ENCODE results near the gene ARID1B. TPM values are rescaled to one million over a fixed set of nuclear protein-coding genes. Genes with fewer than 3 reads are reported as not detected.
A peak's percentile ranks its signal among the peaks of the same experiment; 100 is the strongest.

ARID1B gene
- total and polyA plus RNA-seq, 10 of the 15 experiments (the other 5 are each of a cell fraction or from before 2014, with no cell fraction given) = 24.7 to 133 (median 54.6) TPM

DNA sequence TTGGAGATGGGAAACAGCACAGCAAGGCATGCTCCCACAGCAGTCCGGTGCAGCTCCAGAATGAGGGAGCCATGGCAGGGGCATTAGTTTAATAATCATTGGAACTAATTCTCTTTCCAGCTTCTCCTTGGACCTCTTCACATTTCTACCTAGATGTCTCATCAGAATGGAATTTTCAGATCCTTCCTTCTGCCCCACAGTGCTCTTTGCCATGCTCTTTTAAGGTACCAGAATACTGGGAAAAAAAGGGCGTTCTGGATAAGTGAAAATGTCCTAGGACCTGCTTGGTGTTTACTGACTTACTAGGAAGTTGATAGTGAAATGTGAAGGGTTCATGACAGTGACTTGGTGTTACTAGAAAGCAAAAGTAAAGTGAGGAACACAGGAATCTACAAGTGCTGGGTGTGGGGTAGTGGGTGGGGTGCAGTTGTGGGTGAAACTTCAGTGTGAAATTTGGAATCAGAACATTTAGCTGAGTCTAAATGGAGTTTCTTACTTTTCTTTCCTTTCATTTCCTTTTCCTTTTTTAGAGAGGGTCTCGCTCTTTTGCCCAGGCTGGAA lies 207.1 kb downstream of the ARID1B start:
- no peak overlapping the region for H3K4me3 ChIP-seq
- H3K4me2 ChIP-seq (ENCODE audit: control insufficient read depth, insufficient read depth) = peak overlapping the region; percentile 40; the same call in 1 of the 2 replicates
- peaks cover 42% of the 10 kb centered on the region for H3K4me1 ChIP-seq (ENCODE audit: control insufficient read depth, insufficient read depth, low read length)
- H3K27ac ChIP-seq (ENCODE audit: control insufficient read depth, insufficient read depth) = peak overlapping the region; percentile 30
- POLR2A ChIA-PET = interaction anchor here (0.5 to 1.1 kb wide), 2 partner anchors 16 to 1890 kb away, joined by 3 read pairs; no protein-coding TSS in a partner anchor
- no peak overlapping the region for H3K9ac ChIP-seq (ENCODE audit: control insufficient read depth, insufficient read depth, low read length)
- H3K79me2 ChIP-seq (ENCODE audit: control insufficient read depth, insufficient read depth, low read length) = peaks cover 86% of the 10 kb centered on the region
- peaks cover 15% of the 10 kb centered on the region for H4K20me1 ChIP-seq (ENCODE audit: control insufficient read depth, insufficient read depth)
- SMC1A ChIA-PET (ENCODE audit: uncharacterized antibody, unreplicated experiment) = interaction anchor here (0.7 to 2.3 kb wide), 6 partner anchors 8 to 30 kb away, joined by 3 to 9 read pairs (median 4); no protein-coding TSS in a partner anchor
- no peaks in the 10 kb centered on the region; a peak in 1 of 4 replicates for H3K36me3 ChIP-seq (ENCODE audit: control insufficient read depth in 2 of 2, insufficient read depth in 2 of 2, low read length in 1 of 2)
- WGBS (ENCODE audit: insufficient coverage, insufficient replicate concordance, low lambda C conversion rate, missing lambda C conversion rate) = 76% methylated on average over 3 of the region's 3 CpGs
- RAD21 ChIA-PET (ENCODE audit: unreplicated experiment) = interaction anchor here (1.1 kb wide), 1 partner anchor 15 kb away, joined by 3 read pairs; no protein-coding TSS in a partner anchor
- peak; percentile 58 for ATAC-seq
- H3K9me3 ChIP-seq (replicated peaks; ENCODE audit: control insufficient read depth, insufficient read depth, low read length) = no peaks in the 10 kb centered on the region
- BruUV-seq (replicated peaks) = TSS peak; percentile 38
- in situ Hi-C loops (cut with MboI) (no loop called here), intact Hi-C loops (cut with micrococcal nuclease; ENCODE audit: unreplicated experiment) (no loop called here)
- TF ChIP-seq ETV6 (conservative IDR thresholded peaks at IDR 0.05 in 1 of 2, IDR thresholded peaks at IDR 0.05 in 1 of 2; ENCODE audit: borderline replicate concordance in 1 of 2, low read depth in 1 of 2) = no peak
- TF ChIP-seq YBX1 (IDR thresholded peaks at IDR 0.05) = no peak
- TF ChIP-seq SMAD5 (IDR thresholded peaks at IDR 0.05; ENCODE audit: low read depth) = no peak
- TF ChIP-seq ZNF384 (IDR thresholded peaks at IDR 0.05; ENCODE audit: borderline replicate concordance, low read depth, low read length) = no peak
- 0 out of 2 replicates have a peak, but pooled peaks have one; percentile 2 for TF ChIP-seq SPI1 (IDR thresholded peaks at IDR 0.05; ENCODE audit: borderline replicate concordance, insufficient read depth, low read depth, low read length)
- 0 out of 2 replicates have a peak, but pooled peaks have one; percentile 20 for TF ChIP-seq NBN (IDR thresholded peaks at IDR 0.05)
- no peak for TF ChIP-seq KAT2A (conservative IDR thresholded peaks at IDR 0.05; ENCODE audit: control insufficient read depth, low read depth, low read length)
- no peak for TF ChIP-seq SREBF1 (IDR thresholded peaks at IDR 0.05; ENCODE audit: low read length)
- TF ChIP-seq, protein P1, sequence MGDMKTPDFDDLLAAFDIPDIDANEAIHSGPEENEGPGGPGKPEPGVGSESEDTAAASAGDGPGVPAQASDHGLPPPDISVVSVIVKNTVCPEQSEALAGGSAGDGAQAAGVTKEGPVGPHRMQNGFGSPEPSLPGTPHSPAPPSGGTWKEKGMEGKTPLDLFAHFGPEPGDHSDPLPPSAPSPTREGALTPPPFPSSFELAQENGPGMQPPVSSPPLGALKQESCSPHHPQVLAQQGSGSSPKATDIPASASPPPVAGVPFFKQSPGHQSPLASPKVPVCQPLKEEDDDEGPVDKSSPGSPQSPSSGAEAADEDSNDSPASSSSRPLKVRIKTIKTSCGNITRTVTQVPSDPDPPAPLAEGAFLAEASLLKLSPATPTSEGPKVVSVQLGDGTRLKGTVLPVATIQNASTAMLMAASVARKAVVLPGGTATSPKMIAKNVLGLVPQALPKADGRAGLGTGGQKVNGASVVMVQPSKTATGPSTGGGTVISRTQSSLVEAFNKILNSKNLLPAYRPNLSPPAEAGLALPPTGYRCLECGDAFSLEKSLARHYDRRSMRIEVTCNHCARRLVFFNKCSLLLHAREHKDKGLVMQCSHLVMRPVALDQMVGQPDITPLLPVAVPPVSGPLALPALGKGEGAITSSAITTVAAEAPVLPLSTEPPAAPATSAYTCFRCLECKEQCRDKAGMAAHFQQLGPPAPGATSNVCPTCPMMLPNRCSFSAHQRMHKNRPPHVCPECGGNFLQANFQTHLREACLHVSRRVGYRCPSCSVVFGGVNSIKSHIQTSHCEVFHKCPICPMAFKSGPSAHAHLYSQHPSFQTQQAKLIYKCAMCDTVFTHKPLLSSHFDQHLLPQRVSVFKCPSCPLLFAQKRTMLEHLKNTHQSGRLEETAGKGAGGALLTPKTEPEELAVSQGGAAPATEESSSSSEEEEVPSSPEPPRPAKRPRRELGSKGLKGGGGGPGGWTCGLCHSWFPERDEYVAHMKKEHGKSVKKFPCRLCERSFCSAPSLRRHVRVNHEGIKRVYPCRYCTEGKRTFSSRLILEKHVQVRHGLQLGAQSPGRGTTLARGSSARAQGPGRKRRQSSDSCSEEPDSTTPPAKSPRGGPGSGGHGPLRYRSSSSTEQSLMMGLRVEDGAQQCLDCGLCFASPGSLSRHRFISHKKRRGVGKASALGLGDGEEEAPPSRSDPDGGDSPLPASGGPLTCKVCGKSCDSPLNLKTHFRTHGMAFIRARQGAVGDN (IDR thresholded peaks at IDR 0.05) = no peak; the same call in 1 of the 2 replicates
- no peak for TF ChIP-seq SRF (IDR thresholded peaks at IDR 0.05; ENCODE audit: low read depth in 2 of 2, low read length in 2 of 2)
- peak; percentile 27; the same call in 1 of the 2 replicates for TF ChIP-seq EED (IDR thresholded peaks at IDR 0.05; ENCODE audit: low read depth)
- TF ChIP-seq HDAC6 (IDR thresholded peaks at IDR 0.05; ENCODE audit: unreplicated experiment) = no peak
- no peak for TF ChIP-seq NFYB (IDR thresholded peaks at IDR 0.05; ENCODE audit: insufficient read depth, low read depth, low read length)
- TF ChIP-seq, protein P2, sequence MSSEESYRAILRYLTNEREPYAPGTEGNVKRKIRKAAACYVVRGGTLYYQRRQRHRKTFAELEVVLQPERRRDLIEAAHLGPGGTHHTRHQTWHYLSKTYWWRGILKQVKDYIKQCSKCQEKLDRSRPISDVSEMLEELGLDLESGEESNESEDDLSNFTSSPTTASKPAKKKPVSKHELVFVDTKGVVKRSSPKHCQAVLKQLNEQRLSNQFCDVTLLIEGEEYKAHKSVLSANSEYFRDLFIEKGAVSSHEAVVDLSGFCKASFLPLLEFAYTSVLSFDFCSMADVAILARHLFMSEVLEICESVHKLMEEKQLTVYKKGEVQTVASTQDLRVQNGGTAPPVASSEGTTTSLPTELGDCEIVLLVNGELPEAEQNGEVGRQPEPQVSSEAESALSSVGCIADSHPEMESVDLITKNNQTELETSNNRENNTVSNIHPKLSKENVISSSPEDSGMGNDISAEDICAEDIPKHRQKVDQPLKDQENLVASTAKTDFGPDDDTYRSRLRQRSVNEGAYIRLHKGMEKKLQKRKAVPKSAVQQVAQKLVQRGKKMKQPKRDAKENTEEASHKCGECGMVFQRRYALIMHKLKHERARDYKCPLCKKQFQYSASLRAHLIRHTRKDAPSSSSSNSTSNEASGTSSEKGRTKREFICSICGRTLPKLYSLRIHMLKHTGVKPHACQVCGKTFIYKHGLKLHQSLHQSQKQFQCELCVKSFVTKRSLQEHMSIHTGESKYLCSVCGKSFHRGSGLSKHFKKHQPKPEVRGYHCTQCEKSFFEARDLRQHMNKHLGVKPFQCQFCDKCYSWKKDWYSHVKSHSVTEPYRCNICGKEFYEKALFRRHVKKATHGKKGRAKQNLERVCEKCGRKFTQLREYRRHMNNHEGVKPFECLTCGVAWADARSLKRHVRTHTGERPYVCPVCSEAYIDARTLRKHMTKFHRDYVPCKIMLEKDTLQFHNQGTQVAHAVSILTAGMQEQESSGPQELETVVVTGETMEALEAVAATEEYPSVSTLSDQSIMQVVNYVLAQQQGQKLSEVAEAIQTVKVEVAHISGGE (CRISPR knock-in tag; IDR thresholded peaks at IDR 0.05) = no peak
- TF ChIP-seq IKZF2 (IDR thresholded peaks at IDR 0.05) = peak; percentile 36 to 45; a peak in 2 of 4 replicates
- H2AFZ ChIP-seq (ENCODE audit: control insufficient read depth, low read depth, low read length) = no peak overlapping the region
- FAIRE-seq = no peak
- DNase-seq (ENCODE audit: low read depth, low spot score) = no peak
- no peaks in the 10 kb centered on the region for H3K27me3 ChIP-seq (replicated peaks in 1 of 2; ENCODE audit: control insufficient read depth in 2 of 2, insufficient read depth in 2 of 2, low read length in 1 of 2)
- CTCF ChIA-PET = no interaction called here

Data from GM12878 (cell line).